ENCODE results near the gene TACSTD2. TPM values are rescaled to one million over a fixed set of nuclear protein-coding genes. Genes with fewer than 3 reads are reported as not detected.
"Not testable (repeated sequence)": the region's sequence is repeated elsewhere in the genome, so short reads cannot be mapped to it uniquely, and the experiment has no call there.

The TACSTD2 gene
- total RNA-seq, 1 donor from 2014 or later, result not detected

DNA sequence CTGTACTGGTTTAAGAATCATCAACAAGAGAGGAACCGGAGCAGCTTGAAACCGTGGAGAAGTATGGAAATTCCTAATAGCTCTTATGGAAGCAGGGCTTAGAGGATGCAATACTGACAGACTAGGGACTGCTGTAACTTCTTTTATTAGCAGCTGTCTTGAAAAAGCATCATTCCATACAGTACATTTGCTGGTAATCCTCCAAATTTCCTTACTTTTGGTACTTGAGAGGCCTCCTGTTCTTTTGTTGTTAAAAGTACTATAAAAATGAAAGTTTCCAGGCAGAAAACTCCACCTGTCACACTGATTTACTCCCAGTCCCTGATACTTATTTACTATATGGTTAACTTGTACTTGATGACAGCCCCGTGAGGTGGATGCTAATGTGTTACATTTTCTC, 38.2 kb downstream of the TACSTD2 start:
- Mint-ChIP-seq H3K27ac (ENCODE audit: unreplicated experiment) (no peak overlapping the region), H3K4me1 (ENCODE audit: low read depth, unreplicated experiment) (peaks cover 3% of the 10 kb centered on the region), H3K36me3 (ENCODE audit: unreplicated experiment) (no peaks in the 10 kb centered on the region), H3K9me3 (ENCODE audit: unreplicated experiment) (no peaks in the 10 kb centered on the region), H3K4me3 (ENCODE audit: unreplicated experiment) (no peak overlapping the region), H3K27me3 (ENCODE audit: unreplicated experiment) (no peaks in the 10 kb centered on the region)
- no peak for DNase-seq
- TF ChIP-seq, protein P1, sequence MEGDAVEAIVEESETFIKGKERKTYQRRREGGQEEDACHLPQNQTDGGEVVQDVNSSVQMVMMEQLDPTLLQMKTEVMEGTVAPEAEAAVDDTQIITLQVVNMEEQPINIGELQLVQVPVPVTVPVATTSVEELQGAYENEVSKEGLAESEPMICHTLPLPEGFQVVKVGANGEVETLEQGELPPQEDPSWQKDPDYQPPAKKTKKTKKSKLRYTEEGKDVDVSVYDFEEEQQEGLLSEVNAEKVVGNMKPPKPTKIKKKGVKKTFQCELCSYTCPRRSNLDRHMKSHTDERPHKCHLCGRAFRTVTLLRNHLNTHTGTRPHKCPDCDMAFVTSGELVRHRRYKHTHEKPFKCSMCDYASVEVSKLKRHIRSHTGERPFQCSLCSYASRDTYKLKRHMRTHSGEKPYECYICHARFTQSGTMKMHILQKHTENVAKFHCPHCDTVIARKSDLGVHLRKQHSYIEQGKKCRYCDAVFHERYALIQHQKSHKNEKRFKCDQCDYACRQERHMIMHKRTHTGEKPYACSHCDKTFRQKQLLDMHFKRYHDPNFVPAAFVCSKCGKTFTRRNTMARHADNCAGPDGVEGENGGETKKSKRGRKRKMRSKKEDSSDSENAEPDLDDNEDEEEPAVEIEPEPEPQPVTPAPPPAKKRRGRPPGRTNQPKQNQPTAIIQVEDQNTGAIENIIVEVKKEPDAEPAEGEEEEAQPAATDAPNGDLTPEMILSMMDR (IDR thresholded peaks at IDR 0.05; ENCODE audit: partially characterized antibody, unreplicated experiment), result no peak

DNA sequence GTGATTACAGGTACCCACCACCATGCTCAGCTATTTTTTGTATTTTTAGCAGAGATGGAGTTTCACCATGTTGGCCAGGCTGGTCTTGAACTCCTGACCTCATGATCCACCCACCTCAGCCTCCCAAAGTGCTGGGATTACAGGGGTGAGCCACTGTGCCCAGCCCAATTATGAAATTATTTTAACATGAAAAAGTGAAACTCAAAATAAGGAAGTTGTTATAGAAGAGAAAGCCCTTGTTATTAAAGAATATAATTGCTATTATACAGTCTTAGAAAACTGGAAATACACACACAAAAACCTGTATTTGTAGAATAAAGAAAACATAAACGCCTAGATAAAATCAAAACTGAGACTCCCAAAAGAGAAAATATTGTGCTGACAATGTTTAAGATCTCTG, 45.2 kb downstream of the TACSTD2 start:
- H3K9me3 Mint-ChIP-seq (ENCODE audit: unreplicated experiment); H3K4me3 Mint-ChIP-seq (ENCODE audit: unreplicated experiment); H3K27ac Mint-ChIP-seq (ENCODE audit: unreplicated experiment); H3K4me1 Mint-ChIP-seq (ENCODE audit: low read depth, unreplicated experiment); H3K27me3 Mint-ChIP-seq (ENCODE audit: unreplicated experiment); DNase-seq; H3K36me3 Mint-ChIP-seq (ENCODE audit: unreplicated experiment): not testable (repeated sequence)

DNA sequence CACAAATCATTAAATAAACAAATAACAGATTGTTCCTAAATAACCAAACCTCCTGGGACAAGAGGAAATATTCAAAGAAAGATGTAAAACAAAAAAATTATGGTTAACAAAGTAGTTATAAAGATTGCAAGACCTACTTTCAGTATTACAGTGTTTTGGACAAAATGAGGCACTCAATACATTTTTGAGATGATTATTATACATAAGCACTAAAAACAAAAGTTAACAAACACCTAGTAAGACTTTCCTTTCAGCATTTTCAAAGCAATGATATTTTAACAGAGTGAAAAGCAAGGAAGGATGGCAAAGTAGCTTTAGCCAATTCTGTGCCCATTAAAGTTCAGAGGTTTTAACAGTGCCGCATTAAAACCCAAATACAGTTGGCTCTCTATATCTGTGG, 47.8 kb downstream of the TACSTD2 start:
- DNase-seq, result no peak
- no peaks in the 10 kb centered on the region for H3K27me3 Mint-ChIP-seq (ENCODE audit: unreplicated experiment)
- no peak overlapping the region for H3K27ac Mint-ChIP-seq (ENCODE audit: unreplicated experiment)
- TF ChIP-seq, protein P1 (IDR thresholded peaks at IDR 0.05; ENCODE audit: partially characterized antibody, unreplicated experiment), result no peak
- H3K9me3 Mint-ChIP-seq (ENCODE audit: unreplicated experiment), result no peaks in the 10 kb centered on the region
- H3K4me3 Mint-ChIP-seq (ENCODE audit: unreplicated experiment), result no peak overlapping the region
- H3K4me1 Mint-ChIP-seq (ENCODE audit: low read depth, unreplicated experiment), result peaks cover 5% of the 10 kb centered on the region
- H3K36me3 Mint-ChIP-seq (ENCODE audit: unreplicated experiment), result no peaks in the 10 kb centered on the region

- H3K9me3 Mint-ChIP-seq (ENCODE audit: unreplicated experiment), result no peaks in the 10 kb centered on the region
Measured at GRCh38 chr1:58528518-58528917, 48.5 kb downstream of the TACSTD2 start.

More at GRCh38 chr1:58528518-58528917, 48.5 kb downstream of the TACSTD2 start:
- H3K4me1 Mint-ChIP-seq (ENCODE audit: low read depth, unreplicated experiment), result peaks cover 5% of the 10 kb centered on the region
- H3K27ac Mint-ChIP-seq (ENCODE audit: unreplicated experiment), result no peak overlapping the region
- H3K36me3 Mint-ChIP-seq (ENCODE audit: unreplicated experiment), result no peaks in the 10 kb centered on the region
- no peak overlapping the region for H3K4me3 Mint-ChIP-seq (ENCODE audit: unreplicated experiment)
- no peaks in the 10 kb centered on the region for H3K27me3 Mint-ChIP-seq (ENCODE audit: unreplicated experiment)
- TF ChIP-seq, protein P1 (IDR thresholded peaks at IDR 0.05; ENCODE audit: partially characterized antibody, unreplicated experiment), result no peak
- no peak for DNase-seq

Other genes with a start within 250 kb of the TACSTD2 start
- gene OMA1, start 30.5 kb downstream of the TACSTD2 start, total RNA-seq (ENCODE audit: unreplicated experiment), result 5.9 TPM
- 59.6 TPM for gene MYSM1, start 122.8 kb upstream of the TACSTD2 start, total RNA-seq (ENCODE audit: unreplicated experiment)
- gene JUN, start 206.8 kb upstream of the TACSTD2 start, total RNA-seq (ENCODE audit: unreplicated experiment), result 83.1 TPM